ENCODE data around the gene METRNL. TPM values are rescaled to one million over a fixed set of nuclear protein-coding genes. Genes with fewer than 3 reads are reported as not detected.

The METRNL gene
- total RNA-seq, 1 experiment from 2014 or later: 30.6 TPM

- no peaks in the 10 kb centered on the region for H3K27me3 ChIP-seq (ENCODE audit: low read length)
- no peaks in the 10 kb centered on the region for H4K20me1 ChIP-seq (ENCODE audit: low read length)
- ChIA-PET POLR2A (ENCODE audit: unreplicated experiment) (no interaction called here), CTCF (no interaction called here)
- no peaks in the 10 kb centered on the region for H3K9me3 ChIP-seq (ENCODE audit: low read length)
- intact Hi-C loops (cut with micrococcal nuclease): no loop called here
- H3K4me3 ChIP-seq (ENCODE audit: low read length): no peak overlapping the region
- H3K79me2 ChIP-seq (ENCODE audit: low read length): no peaks in the 10 kb centered on the region
- no peak for DNase-seq
- H3K9me2 ChIP-seq (replicated peaks; ENCODE audit: low read length): no peaks in the 10 kb centered on the region
- ATAC-seq: no peak
- no peaks in the 10 kb centered on the region for H3K36me3 ChIP-seq (ENCODE audit: low read depth, low read length)
- no peaks in the 10 kb centered on the region for H3F3A ChIP-seq (ENCODE audit: low read length, unreplicated experiment)
- no peak overlapping the region for H2AFZ ChIP-seq (ENCODE audit: low read length)
- no peak overlapping the region for H3K27ac ChIP-seq (ENCODE audit: low read length)
- H3K9ac ChIP-seq (ENCODE audit: low read length): no peak overlapping the region
- peaks cover 8% of the 10 kb centered on the region for H3K4me1 ChIP-seq (ENCODE audit: insufficient read depth, low read length)
- BruUV-seq (replicated peaks): no TSS peak
- TF ChIP-seq EZH2phosphoT487 (IDR thresholded peaks at IDR 0.05; ENCODE audit: borderline replicate concordance, low read length) (no peak), CTCF (conservative IDR thresholded peaks at IDR 0.05; ENCODE audit: low read depth, low read length) (no peak), EZH2 (IDR thresholded peaks at IDR 0.05; ENCODE audit: low read length, unreplicated experiment) (no peak)
- H3K4me2 ChIP-seq (ENCODE audit: low read length): no peak overlapping the region
Observed at GRCh38 chr17:83067071-83067717, 12.2 kb upstream of the METRNL start.

GRCh38 chr17:83067718-83068261 is 11.6 kb upstream of the METRNL start:
- intact Hi-C loops (cut with micrococcal nuclease): no loop called here
- no TSS peak for BruUV-seq (replicated peaks)
- Histone ChIP-seq H4K20me1 (ENCODE audit: low read length) (no peaks in the 10 kb centered on the region), H2AFZ (ENCODE audit: low read length) (no peak overlapping the region), H3K4me2 (ENCODE audit: low read length) (no peak overlapping the region), H3K4me3 (ENCODE audit: low read length) (no peak overlapping the region), H3K4me1 (ENCODE audit: insufficient read depth, low read length) (peaks cover 8% of the 10 kb centered on the region), H3K9ac (ENCODE audit: low read length) (no peak overlapping the region), H3K27ac (ENCODE audit: low read length) (no peak overlapping the region), H3K36me3 (ENCODE audit: low read depth, low read length) (no peaks in the 10 kb centered on the region), H3K9me3 (ENCODE audit: low read length) (no peaks in the 10 kb centered on the region), H3K27me3 (ENCODE audit: low read length) (no peaks in the 10 kb centered on the region), H3K79me2 (ENCODE audit: low read length) (no peaks in the 10 kb centered on the region), H3F3A (ENCODE audit: low read length, unreplicated experiment) (no peaks in the 10 kb centered on the region), H3K9me2 (replicated peaks; ENCODE audit: low read length) (no peaks in the 10 kb centered on the region)
- DNase-seq (peak; percentile 39), ATAC-seq (peak; percentile 30)
- CTCF ChIA-PET: no interaction called here
- TF ChIP-seq EZH2 (IDR thresholded peaks at IDR 0.05; ENCODE audit: low read length, unreplicated experiment) (no peak), EZH2phosphoT487 (IDR thresholded peaks at IDR 0.05; ENCODE audit: borderline replicate concordance, low read length) (no peak), CTCF (conservative IDR thresholded peaks at IDR 0.05; ENCODE audit: low read depth, low read length) (no peak)
- POLR2A ChIA-PET (ENCODE audit: unreplicated experiment): no interaction called here

Measured in PC-3 (cell line).